ENCODE measurements around the gene CHRM1.

- TF ChIP-seq CTCF (IDR thresholded peaks at IDR 0.05) (no peak), ZFX (IDR thresholded peaks at IDR 0.05; ENCODE audit: borderline replicate concordance) (no peak)
Measured at GRCh38 chr11:62863687-62864335, 57.4 kb downstream of the CHRM1 start.

Data from 22Rv1 (cell line).